NOMO-1 (cell line): ENCODE measurements around the gene PARP16.
A peak's percentile ranks its signal among the peaks of the same experiment; 100 is the strongest.

ENCODE experiments used
- DNase-seq, 2 experiments: peaks; one replicate each; lab custom pipeline; 2025; ENCODE audit not compliant: unreplicated experiment in 2 of 2; lab: John Stamatoyannopoulos, UW

Gene PARP16

GRCh38 chr15:65278480-65278879, 8.2 kb downstream of the PARP16 start:
- DNase-seq = no peak

- no peak for DNase-seq
These were observed 9.7 kb downstream of the PARP16 start for GRCh38 chr15:65277015-65277414.

- DNase-seq = no peak
These were observed 11.0 kb downstream of the PARP16 start for GRCh38 chr15:65275728-65276126.

GRCh38 chr15:65275104-65275727, 11.5 kb downstream of the PARP16 start:
- DNase-seq = no peak

GRCh38 chr15:65270811-65271545, 15.7 kb downstream of the PARP16 start:
- peak in 1 of 2 experiments; percentile 26 for DNase-seq

GRCh38 chr15:65268411-65268810, 18.3 kb downstream of the PARP16 start:
- DNase-seq = no peak

GRCh38 chr15:65266469-65266868, 20.2 kb downstream of the PARP16 start:
- no peak for DNase-seq

- DNase-seq = no peak
These were observed 21.7 kb downstream of the PARP16 start for GRCh38 chr15:65264863-65265430.

- no peak for DNase-seq
These were observed 23.4 kb downstream of the PARP16 start for GRCh38 chr15:65263313-65263712.

- DNase-seq = no peak
These were observed 25.7 kb downstream of the PARP16 start for GRCh38 chr15:65260968-65261367.

GRCh38 chr15:65259367-65259797, 27.3 kb downstream of the PARP16 start:
- DNase-seq = no peak

- no peak for DNase-seq
These were observed 28.1 kb downstream of the PARP16 start for GRCh38 chr15:65258375-65259262.

- DNase-seq = no peak
These were observed 31.1 kb downstream of the PARP16 start for GRCh38 chr15:65255486-65256140.

GRCh38 chr15:65254758-65255157, 31.9 kb downstream of the PARP16 start:
- DNase-seq = no peak

- no peak for DNase-seq
These were observed 32.3 kb downstream of the PARP16 start for GRCh38 chr15:65254356-65254755.

- no peak for DNase-seq
These were observed 37.0 kb downstream of the PARP16 start for GRCh38 chr15:65249641-65250040.

GRCh38 chr15:65248511-65249255, 38.0 kb downstream of the PARP16 start:
- DNase-seq = no peak

- DNase-seq = no peak
These were observed 39.7 kb downstream of the PARP16 start for GRCh38 chr15:65246939-65247338.

GRCh38 chr15:65246026-65246714, 40.5 kb downstream of the PARP16 start:
- no peak for DNase-seq
